Activated naive CD4-positive, alpha-beta T cell (primary cell): ENCODE measurements around the gene IL37.
"Not testable (repeated sequence)": the region's sequence is repeated elsewhere in the genome, so short reads cannot be mapped to it uniquely, and the experiment has no call there.

Experiments used
- DNase-seq, 4 experiments: peaks; one replicate each; lab custom pipeline; 2025; lab: John Stamatoyannopoulos, UW

IL37 gene

DNA sequence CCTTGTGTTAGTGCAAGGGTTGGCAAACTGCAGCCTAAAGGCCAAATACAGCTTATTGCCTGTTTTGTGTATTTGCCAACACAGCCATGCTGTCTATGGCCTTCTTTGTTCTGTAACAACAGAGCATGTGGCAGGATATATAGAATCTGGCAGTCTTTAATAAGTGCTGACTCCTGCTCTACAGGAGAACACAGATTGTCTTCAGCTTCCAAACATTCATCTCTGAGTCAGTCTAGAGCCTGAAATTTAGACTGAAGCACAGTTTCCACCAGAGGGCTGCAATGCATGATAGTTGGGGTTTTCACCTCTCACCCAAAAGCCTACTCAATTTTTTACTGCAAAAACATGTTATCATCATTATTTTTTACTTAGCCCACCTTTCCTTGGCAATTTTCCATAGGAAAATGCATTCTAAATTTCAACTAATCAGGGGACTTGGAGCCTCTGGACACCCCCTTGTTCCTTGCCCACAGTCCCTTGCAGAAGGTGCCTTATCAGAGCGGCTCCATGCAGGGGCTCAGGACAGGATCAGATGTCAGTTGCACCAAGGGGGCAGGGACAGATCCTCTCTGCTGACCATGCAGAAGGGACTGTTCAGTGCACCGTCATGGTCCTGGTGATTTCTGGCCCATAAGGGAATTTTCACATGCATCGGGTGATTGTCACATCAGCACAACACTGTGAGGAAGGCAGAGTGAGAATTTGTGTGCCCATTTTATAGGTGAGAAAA lies 12.4 kb downstream of the IL37 start:
- no peak for DNase-seq

DNA sequence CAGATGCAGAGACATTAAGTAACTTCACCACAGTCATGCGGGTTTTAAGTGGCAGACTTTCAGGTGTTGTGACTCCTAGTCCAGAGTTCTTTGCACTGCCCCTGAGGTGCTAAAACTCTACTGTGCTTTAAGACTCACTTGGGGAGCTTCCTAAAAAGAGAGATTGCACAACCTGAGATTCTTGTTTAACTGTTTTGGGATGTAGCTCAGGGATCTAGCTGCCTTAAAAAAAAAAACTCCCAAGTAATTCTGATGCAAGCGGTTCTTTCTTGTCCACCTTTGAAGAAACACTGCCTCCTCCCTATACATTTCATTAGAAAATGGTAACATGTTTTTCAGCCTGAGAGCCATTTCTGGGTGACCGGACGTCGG lies 13.0 kb downstream of the IL37 start:
- no peak for DNase-seq

DNA sequence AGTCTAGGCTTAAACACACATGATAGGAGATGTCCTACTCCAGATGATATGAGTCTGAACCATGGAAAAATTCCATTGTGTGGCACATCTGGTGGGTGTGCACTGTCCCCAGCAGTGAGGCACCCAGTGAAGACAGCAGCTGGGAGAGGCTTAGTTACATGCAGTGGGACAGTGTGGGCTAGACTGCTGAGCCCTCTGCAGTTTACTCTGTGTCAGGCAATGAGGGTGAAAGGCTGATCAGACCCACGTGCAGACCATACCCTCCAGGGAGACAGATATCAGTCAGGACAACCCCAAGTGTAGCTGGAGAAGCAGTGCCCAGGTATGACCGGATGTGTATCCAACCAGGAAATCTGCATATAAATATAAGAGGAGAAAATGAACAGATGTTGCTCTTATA lies 13.4 kb downstream of the IL37 start:
- no peak for DNase-seq

DNA sequence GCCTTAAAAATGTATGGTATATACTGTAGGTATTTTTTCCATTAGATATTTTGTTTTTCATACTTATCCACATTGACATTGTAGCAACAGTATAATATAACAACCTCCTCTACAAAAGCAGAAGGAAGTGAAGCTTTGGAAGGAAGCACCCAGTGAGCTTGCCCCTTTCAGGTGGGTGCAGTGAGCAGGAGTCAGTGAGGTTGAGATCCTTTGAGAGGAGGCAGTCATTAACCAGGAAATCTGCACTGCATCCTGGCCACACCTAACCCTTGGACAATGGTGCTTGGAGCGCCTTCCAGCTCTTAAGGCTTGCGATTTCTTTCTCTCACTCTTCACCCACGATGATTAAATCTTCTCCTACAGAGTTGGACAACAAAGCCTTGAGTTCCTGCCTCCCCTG lies 13.9 kb downstream of the IL37 start:
- no peak for DNase-seq

DNA sequence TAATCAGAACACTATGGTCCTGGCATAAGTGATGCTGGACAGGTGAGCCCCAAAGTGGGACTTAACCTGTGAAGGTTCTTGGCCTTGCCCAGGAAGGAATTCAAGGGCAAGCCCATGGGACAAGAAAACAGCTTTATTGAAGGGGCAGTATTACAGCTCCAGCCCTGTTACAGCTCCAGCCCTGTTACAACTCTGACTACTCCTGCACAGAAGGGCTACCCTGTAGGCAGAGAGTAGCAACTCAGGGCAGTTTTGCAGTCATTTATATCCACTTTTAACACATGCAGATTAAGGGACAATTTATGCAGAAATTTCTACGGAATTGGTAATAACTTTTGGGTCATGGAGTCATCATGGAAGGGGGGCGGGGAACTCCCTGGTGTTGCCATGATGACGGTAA lies 15.7 kb downstream of the IL37 start:
- DNase-seq, result no peak

GRCh38 chr2:112927745-112928144 lies 16.8 kb downstream of the IL37 start:
- no peak for DNase-seq

DNA sequence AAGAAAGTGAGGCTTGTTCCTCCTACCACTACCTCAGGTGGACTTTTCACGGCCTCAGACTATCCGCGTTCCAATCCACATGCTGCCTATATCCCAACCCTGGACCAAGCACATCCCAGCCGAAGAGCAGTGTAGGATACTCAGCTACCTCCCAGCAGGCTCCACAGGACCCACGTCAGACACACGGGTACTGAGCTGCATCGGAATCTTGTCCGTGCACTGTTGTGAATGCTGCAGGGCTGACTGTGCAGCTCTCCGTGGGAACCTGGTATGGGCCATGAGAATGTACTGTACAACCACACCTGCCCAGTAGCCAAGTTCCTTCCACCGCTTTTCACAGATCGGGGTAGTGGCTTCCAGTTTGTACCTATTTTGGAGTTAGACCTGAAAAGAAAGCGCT lies 22.3 kb downstream of the IL37 start:
- DNase-seq, result no peak

- not testable (repeated sequence) for DNase-seq
These were observed 23.2 kb downstream of the IL37 start for GRCh38 chr2:112934117-112934516.

DNA sequence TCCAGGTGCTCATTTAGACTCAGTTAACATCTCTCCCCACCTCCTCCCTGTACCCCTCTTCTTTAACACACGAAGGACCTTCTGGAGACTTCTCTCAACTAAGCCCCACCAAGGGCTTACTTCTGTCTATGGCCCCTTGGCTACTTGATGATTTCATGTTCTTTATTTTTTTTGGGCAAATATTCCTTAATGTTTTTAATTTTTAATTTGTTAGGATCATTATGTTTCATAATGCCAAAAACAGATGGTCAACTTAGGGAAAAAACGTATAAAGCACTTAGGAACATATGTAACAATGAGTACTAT lies 25.9 kb downstream of the IL37 start:
- no peak for DNase-seq

DNA sequence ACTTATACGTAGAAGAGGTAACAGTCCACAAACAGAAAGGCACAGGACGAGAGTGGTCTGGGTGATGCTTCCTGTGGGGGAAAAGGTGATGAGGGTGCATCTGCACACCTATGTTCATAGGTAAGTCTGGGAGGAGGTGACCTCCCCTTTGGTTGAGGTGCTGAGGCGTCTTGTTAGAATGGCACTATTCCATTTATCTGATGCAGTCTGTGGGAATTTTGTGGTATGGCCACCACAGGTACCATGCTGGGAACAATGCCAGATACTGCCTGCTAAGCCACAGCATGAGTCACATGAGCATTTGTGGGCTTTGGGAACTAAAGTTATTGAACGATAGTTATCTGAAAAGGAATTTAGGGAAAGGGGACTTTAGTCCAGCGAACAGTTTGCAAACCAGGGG lies 27.9 kb downstream of the IL37 start:
- no peak for DNase-seq

- no peak for DNase-seq
These were observed 28.5 kb downstream of the IL37 start for GRCh38 chr2:112939425-112939824.

DNA sequence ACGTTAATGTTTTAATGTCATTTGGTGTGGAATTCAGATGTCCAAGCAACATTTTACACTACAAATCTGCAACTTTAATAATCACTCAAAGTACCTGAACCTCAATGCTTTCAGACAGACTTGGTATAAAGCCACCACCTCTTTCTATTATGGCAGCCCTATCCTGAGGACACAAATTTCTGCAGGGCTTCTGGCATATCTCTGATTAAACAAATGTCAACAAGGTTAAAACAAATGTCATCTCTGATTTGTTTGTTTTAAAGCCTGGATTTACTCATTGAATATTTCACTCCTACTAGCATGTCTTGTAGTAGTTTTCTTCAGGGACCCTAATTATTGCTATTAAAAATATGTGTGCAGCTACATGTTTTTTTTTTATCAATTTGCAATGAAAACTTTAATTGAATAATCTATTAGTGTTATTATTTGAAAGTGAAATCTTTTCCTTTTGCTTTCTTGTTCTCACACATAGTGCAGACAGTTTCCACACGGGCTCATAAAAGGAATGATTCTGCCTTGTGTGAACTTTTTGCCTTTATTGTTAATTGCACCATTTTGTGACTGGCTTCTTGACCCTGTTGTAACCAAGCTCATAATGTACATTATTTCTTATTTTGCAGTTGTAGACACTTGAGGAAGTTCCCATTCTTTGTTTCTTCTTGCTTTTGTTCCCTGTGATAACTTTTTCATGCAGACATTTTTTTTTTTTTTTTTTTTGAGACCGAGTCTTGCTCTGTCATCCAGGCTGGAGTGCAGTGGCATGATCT lies 30.1 kb downstream of the IL37 start:
- DNase-seq, result no peak

DNA sequence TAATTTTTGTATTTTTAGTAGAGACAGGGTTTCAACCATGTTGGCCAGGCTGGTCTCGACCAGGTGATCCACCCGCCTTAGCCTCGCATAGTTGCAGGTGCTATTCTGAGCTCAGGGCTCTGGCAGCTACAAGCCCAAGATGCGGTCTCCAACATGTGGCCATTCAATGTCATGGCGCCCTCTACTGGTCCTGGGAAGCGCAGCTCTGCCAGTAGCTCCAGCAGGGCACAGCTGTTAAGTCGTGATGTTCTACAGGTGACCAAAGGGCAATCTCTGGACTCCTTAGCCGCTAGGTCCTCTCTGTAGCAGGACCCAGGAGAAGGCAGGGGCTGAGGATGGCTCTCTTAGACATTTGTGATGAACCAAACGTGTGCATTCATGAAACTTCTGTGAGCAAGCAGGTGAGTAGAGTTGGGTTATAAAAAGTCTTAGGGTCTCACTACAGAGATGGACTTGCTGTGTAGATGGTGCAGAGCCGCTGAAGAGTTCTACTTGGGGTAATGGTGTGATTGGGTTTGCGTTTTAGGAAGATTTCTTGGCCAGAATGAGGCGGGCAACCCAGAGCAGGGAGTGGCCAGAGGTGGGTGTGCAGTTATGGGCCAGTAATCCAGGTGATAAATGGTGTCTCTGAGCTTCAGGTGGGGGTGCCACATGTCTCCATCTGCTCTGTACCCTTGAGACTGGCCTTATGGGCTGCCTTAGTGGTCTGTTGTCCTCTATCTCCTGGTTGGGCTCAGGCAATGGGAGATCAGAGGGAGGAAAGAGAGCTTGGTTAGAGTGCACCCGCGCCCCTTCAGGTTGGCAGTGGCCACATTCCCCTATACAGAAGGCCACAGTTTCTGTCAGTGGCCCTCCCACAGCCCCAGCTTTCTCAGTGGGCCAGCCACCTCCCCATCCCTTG lies 31.0 kb downstream of the IL37 start:
- peak in 3 of 4 experiments; percentile 2 to 16 (median 6) for DNase-seq

DNA sequence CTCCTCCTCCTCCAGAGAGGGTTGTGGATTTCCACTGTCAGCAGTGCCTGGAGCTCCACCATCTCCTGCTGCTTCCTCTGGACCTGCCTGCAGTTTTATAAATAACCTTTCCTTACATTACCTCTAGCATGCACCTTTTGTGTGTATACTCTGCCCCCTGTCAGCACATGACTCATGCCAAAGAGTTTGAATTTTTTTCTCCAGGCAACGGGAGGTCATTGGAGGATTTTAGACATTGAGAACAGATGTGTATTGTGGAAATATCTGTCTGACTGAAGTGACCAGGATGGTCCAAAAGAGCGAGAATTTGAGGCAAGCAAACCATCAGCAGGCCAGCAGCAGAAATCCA lies 31.7 kb downstream of the IL37 start:
- no peak for DNase-seq

DNA sequence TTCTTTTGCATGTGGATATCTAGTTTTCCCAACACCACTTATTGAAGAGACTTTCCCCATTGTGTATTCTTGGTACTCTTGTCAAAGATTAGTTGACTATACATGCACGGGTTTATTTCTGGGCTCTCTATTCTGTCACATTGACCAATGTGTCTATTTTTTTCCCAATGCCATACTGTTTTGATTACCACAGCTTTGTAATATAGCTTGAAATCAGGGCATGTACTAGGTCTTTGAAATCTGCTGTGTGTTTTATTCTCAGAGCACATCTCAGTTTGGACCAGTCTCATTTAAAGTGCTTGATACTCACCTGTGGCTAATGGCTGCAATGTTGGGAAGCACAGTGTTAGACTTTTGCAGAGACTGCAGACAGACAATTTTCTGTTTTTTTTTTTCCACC lies 34.0 kb downstream of the IL37 start:
- no peak for DNase-seq

DNA sequence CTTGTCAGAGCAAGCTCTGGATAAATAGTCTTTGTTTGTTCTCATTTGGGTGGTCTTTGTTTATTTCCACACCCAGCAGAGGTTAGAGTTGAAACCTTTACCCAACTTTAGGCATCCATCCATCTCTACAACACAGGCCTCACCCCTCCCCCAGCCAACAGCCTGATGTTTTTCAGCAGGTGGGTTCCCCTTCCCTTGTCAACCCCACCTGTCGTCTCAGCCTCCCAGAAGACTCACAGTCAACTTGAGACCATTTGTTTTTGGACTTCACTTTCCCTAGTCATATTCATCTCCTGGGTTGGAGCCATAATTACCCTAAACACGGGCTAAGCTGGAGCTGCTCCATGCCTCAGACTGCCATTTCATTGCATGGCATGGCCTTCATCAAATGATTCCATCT lies 35.1 kb downstream of the IL37 start:
- no peak for DNase-seq

GRCh38 chr2:112947374-112947773 lies 36.4 kb downstream of the IL37 start:
- no peak for DNase-seq

GRCh38 chr2:112949456-112949855 lies 38.5 kb downstream of the IL37 start:
- no peak for DNase-seq

DNA sequence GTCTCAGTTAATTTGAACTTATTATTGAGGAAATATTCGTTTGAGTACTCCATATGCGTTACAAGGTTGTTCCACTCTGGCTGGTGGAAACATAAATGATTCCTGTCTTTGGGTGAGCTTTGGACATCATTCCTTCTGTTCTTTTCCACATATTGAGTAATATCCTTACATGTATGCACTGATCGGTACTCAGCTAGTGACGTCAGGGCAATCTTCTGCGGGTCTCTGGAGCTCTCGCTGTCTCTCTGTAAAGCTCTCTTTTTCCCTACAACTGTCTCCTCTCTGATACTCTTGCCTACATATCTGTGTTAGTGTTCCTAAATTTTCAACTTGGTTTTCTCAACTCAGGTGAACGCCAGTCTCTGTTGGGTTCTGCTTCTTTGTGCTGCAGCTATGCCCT lies 43.4 kb downstream of the IL37 start:
- DNase-seq, result no peak

DNA sequence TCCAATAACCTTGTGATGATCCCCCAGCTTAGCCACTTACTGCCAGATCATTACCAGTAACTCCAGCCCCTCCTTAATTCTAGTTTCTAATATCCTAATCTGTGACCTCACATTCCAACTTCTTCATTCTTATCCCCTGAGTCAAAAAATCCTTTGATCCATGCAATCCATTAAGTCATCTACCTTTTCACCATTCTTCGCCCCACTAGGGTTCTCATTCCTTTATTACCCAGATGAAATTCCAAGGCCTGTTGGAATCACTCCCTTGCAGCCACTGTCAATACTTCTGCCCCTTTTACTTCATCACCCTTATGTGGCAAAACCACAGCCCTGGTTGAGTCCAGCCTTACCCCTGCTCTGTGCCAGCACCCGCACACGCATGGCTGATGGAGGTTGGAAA lies 46.5 kb downstream of the IL37 start:
- no peak for DNase-seq

GRCh38 chr2:112958428-112959108 lies 47.6 kb downstream of the IL37 start:
- no peak for DNase-seq

GRCh38 chr2:112959109-112959812 lies 48.3 kb downstream of the IL37 start:
- no peak for DNase-seq
